RWPE1 (cell line): ENCODE measurements around the gene CCNB1IP1.
A peak's percentile ranks its signal among the peaks of the same experiment; 100 is the strongest.

ENCODE experiments used
- CTCF ChIA-PET: fragments of 350-600 bp; sonication (Branson Sonifier 250); formaldehyde crosslinking; extraction: SDS; loops from one replicate; lab custom pipeline; 2021; lab: Yijun Ruan, JAX
- POLR2A ChIA-PET: fragments of 400-600 bp; formaldehyde crosslinking; extraction: SDS; loops from one replicate; lab custom pipeline; 2020; ENCODE audit warnings: antibody characterized with exemption; ENCODE audit not compliant: low non-redundant PET; lab: Yijun Ruan, JAX
- DNase-seq: peaks from one replicate; pipeline ENCODE4 v3.0.0; 2012; ENCODE audit warnings: low spot score
- H3K27ac ChIP-seq: fragments of 450-650 bp; 2 replicates; pipeline ENCODE4 v1.5.1; 2017
- TF ChIP-seq, protein P1 (sequence below): fragments of 450-650 bp; conservative IDR thresholded peaks from 2 replicates; pipeline ENCODE4 v1.5.1; 2017; ENCODE audit warnings: low read depth, mild to moderate bottlenecking

CCNB1IP1 gene, protein sequence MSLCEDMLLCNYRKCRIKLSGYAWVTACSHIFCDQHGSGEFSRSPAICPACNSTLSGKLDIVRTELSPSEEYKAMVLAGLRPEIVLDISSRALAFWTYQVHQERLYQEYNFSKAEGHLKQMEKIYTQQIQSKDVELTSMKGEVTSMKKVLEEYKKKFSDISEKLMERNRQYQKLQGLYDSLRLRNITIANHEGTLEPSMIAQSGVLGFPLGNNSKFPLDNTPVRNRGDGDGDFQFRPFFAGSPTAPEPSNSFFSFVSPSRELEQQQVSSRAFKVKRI

DNA sequence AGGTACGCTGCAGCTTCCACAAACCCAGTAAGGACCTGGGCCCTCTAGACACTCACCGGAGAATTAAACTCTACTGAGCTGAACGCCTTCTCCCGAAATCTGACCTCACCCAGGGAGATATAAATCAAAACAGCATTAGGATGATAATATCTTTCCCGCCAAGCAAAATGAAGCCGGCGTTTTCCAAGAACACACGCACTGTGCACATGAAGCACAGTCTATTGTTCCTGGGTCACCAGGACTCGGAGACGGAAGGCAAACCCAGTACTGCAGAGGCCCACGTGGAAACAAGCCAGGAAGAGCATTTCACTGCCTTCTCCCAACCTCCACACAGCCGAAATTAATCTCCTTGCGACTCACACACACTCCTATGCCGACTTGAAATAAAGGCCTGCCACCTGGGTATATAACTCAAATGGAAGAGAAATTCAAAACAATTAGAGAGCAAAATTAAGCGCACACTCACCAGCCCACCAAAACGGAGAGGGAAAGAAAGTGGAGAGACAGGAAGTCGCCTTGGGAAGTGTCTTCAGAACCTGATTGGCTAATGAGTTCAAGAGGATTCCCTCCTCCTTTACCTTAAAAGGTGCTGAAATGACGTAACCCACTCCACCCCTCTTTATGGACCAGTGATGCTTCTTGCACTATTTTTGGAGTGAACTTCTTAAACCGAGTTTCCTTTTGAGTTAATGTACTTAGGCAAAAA, at the start of gene CCNB1IP1:
CCNB1IP1 (minus strand) TSS at position 492 of the 706 bp plus-strand sequence. CDS start 16,756 bp downstream, outside the sequence.
- peak; percentile 98 for DNase-seq
- peak within 1 kb of the TSS; percentile 81 for H3K27ac ChIP-seq
- POLR2A ChIA-PET = interaction anchor here (2.1 kb wide), 1 partner anchor 10 kb away, joined by 8 read pairs; the partner anchor contains the start of gene PARP2
- TF ChIP-seq, protein P1, sequence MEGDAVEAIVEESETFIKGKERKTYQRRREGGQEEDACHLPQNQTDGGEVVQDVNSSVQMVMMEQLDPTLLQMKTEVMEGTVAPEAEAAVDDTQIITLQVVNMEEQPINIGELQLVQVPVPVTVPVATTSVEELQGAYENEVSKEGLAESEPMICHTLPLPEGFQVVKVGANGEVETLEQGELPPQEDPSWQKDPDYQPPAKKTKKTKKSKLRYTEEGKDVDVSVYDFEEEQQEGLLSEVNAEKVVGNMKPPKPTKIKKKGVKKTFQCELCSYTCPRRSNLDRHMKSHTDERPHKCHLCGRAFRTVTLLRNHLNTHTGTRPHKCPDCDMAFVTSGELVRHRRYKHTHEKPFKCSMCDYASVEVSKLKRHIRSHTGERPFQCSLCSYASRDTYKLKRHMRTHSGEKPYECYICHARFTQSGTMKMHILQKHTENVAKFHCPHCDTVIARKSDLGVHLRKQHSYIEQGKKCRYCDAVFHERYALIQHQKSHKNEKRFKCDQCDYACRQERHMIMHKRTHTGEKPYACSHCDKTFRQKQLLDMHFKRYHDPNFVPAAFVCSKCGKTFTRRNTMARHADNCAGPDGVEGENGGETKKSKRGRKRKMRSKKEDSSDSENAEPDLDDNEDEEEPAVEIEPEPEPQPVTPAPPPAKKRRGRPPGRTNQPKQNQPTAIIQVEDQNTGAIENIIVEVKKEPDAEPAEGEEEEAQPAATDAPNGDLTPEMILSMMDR = no peak
- CTCF ChIA-PET = interaction anchor here (1.0 kb wide), 1 partner anchor 10 kb away, joined by 7 read pairs; no protein-coding TSS in a partner anchor

DNA sequence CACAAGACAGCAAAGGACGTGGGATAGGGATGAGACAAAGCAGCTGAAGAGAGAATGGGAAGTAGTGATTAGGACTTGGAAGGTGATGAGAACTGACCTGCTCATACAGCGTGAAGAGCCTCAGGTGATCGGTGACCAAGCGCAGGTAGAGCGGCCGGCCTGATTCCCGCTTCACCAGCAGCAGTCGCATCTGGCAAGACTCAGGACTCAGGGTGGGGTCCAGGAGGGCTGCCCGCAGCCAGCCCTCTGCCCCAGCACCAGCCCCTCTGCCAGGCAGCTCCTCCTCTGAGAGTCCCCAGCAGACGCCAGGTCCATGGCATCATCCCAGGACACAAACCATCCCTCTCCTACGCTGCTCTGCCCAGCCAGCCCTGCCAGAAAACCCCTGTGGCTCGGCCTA, 49.4 kb upstream of the CCNB1IP1 start:
- DNase-seq = no peak
- CTCF ChIA-PET = interaction anchor here (0.7 kb wide), 1 partner anchor 21 kb away, joined by 4 read pairs; no protein-coding TSS in a partner anchor
- TF ChIP-seq, protein P1 = no peak
- POLR2A ChIA-PET = no interaction called here
- no peak overlapping the region for H3K27ac ChIP-seq

DNA sequence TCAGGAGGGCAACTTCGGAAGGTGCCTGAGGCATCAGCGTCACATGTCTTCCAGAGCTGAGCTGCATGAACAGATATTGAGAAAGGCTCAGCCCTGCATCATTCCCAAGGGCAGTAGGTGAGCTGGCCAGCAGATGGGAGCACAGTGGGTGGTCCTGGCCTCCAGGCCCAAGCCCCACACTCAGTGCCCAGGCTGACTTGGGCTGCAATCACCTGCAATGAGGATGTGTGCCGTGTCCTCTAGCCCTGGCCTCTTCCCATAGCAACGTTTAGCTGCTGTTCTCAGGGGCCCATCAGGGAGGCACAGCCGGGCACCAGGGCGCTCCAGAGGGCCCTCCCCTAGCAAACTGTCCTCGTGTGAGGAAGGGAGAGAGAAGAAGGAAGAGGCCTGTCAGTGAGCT, 48.3 kb upstream of the CCNB1IP1 start:
- H3K27ac ChIP-seq = no peak overlapping the region
- TF ChIP-seq, protein P1 = no peak
- ChIA-PET POLR2A (interaction anchor here (0.5 kb wide), 1 partner anchor 24 kb away, joined by 3 read pairs; no protein-coding TSS in a partner anchor), CTCF (no interaction called here)
- DNase-seq = no peak

DNA sequence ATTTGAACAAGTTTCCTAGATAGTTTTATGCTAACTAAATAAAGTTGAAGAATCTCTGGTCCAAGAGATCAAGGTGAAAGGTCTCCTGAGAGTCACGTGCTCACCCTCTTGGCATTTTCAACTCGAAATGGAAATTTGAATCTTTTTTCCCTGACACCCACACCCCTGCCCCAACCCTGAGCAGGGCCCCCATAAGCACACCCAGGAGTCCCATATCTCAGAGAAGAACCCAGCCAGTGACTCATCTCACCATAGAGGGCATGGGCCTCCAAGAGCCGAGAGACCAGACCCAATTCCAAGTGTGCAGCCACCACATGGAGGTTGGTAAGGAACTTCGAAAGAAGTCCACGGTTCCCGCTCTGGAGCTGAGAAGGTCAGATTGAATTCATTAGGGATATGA, 47.6 kb upstream of the CCNB1IP1 start:
- POLR2A ChIA-PET = interaction anchor here (0.5 kb wide), 1 partner anchor 24 kb away, joined by 3 read pairs; no protein-coding TSS in a partner anchor
- CTCF ChIA-PET = no interaction called here
- no peak overlapping the region for H3K27ac ChIP-seq
- DNase-seq = no peak
- TF ChIP-seq, protein P1 = no peak

DNA sequence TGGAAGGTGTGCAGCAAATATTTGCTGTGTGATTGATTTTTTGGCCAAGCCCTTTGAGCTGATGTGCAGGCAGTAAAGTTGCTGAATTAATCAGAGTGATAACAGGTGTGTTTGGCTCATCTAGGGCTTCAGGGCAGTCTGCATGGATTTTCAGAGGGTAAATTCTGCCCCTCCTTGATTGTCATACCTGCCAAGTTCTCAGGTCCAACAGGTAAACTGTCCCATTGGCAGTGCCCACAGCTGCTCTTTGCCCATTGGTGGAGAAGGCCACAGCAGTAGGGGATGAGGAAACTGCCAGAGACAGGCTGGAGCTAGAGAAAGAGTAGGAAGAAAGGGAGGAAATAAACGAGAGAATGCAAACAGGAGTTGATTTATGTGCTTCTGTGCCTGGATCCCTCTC, 46.7 kb upstream of the CCNB1IP1 start:
- POLR2A ChIA-PET = no interaction called here
- H3K27ac ChIP-seq = no peak overlapping the region
- TF ChIP-seq, protein P1 = no peak
- CTCF ChIA-PET = no interaction called here
- DNase-seq = no peak

DNA sequence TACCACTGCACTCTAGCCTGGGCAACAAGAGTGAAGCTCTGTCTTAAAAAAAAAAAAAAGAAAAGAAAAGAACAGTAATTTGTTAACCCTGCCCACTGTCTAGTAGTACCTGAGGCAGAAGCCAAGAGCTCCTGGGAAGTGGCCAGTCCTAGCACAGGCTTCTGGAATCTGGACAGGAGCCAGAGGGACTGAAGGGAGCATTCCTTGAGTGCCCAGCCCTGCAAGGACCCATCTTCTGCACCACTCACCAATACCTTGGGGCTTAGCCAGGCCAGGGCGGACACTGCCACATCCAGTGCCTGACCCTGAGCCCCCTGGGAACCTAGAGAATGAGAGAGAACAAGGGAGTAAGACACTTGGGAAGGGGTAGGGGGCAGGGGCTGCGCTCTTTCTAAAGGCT, 44.1 kb upstream of the CCNB1IP1 start:
- ChIA-PET POLR2A (no interaction called here), CTCF (no interaction called here)
- no peak overlapping the region for H3K27ac ChIP-seq
- DNase-seq = no peak
- TF ChIP-seq, protein P1 = no peak
